GM10248 (cell line): Measurements from ENCODE around the gene IL32.

ENCODE experiments used
- CTCF ChIA-PET: fragments of 300-600 bp; sonication (Branson Sonifier 250); formaldehyde crosslinking; extraction: SDS; loops from one replicate; lab custom pipeline; 2021; ENCODE audit warnings: antibody characterized with exemption; lab: Yijun Ruan, JAX
- POLR2A ChIA-PET: fragments of 350-650 bp; sonication (Branson Sonifier 250); formaldehyde crosslinking; extraction: SDS; loops from one replicate; lab custom pipeline; 2020; ENCODE audit warnings: antibody characterized with exemption; lab: Yijun Ruan, JAX
- DNase-seq: peaks from one replicate; pipeline ENCODE4 v3.0.0; 2012; ENCODE audit errors: extremely low spot score
- TF ChIP-seq, protein P1 (sequence below): IDR thresholded peaks from 2 replicates; pipeline ENCODE4 v1.5.1; 2012; ENCODE audit warnings: mild to moderate bottlenecking, low read depth; ENCODE audit errors: extremely low read depth, missing control alignments, control extremely low read depth

IL32 gene

DNA sequence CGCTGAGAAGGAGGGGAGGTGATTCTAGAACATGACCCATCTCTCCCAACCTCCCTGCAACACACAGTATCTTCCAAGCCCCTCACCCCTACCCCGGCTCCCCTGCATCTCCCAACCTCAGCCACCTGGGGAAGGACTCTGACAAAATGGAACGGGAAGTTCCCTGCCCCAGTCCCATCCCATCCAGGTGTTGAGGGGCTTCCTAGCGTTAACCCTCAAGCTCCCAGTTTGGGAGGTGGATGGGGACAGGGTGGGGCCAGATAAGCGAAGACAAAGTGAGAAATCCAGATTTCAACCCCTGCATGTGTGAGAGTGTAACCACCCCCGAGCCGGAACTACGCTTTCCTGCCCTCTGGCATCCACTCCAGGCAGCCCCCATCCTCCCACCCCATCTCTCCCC, 31.8 kb downstream of the IL32 start:
- POLR2A ChIA-PET, result interaction anchor here (0.7 kb wide), 1 partner anchor 17 kb away, joined by 4 read pairs; no protein-coding TSS in a partner anchor
- DNase-seq, result no peak
- TF ChIP-seq, protein P1, sequence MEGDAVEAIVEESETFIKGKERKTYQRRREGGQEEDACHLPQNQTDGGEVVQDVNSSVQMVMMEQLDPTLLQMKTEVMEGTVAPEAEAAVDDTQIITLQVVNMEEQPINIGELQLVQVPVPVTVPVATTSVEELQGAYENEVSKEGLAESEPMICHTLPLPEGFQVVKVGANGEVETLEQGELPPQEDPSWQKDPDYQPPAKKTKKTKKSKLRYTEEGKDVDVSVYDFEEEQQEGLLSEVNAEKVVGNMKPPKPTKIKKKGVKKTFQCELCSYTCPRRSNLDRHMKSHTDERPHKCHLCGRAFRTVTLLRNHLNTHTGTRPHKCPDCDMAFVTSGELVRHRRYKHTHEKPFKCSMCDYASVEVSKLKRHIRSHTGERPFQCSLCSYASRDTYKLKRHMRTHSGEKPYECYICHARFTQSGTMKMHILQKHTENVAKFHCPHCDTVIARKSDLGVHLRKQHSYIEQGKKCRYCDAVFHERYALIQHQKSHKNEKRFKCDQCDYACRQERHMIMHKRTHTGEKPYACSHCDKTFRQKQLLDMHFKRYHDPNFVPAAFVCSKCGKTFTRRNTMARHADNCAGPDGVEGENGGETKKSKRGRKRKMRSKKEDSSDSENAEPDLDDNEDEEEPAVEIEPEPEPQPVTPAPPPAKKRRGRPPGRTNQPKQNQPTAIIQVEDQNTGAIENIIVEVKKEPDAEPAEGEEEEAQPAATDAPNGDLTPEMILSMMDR, result no peak
- CTCF ChIA-PET, result interaction anchor here (1.2 to 15.3 kb wide), 11 partner anchors 9 to 72 kb away, joined by 3 to 246 read pairs (median 9); partner anchors contain the start of gene ZNF213

DNA sequence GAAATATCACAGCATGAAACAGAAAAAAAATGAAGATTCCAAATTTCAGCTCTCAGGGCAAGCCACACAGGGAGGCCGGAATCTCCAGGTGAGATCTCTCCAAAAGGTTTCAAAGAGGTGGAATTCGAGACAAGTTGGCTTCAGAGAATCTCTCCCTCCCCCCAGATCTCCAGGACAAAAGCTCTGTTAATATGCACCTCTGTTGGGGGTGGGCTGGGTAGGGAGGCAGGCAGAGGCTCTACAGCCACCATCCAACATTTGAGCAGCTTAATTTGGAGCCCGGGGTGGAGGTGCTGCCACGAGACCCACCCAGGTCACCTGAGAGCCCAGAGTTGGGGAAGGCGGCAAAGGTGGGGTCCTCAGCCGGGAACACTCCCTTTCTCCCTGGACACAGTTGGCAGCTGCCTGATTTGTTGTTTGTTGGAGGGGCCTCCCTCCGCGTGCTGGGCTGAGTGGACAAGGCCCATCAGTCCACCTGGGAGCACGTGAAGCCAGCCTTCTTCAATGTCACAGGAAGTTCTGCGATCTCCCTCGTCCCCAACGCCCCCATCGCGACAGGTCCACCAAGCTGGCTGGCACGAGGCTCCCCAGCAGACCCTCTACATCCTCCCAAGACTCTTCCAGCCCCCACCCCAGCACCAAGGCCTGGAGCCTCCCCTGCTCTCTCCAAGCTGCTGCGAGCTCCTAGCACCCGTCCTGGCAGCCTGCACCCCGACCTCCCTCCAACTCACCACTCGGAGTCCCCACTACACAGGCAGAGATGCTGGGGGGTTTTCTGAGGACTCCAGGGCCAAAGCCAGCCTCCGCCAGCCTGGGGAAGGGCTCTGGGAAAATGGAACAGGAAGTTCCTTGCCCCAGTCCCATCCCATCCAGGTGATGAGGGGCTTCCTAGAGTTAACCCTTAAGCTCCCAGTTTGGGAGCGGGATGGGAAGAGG, 33.3 kb downstream of the IL32 start, which contains the start of gene ZSCAN10:
ZSCAN10 (minus strand) TSS at position 836 of the 936 bp plus-strand sequence. CDS start 6,357 bp downstream, outside the sequence.
- ChIA-PET CTCF (interaction anchor here (0.8 to 15.3 kb wide), 11 partner anchors 9 to 71 kb away, joined by 3 to 246 read pairs (median 7); partner anchors contain the start of gene ZNF213), POLR2A (interaction anchor here (0.9 kb wide), 1 partner anchor 23 kb away, joined by 4 read pairs; no protein-coding TSS in a partner anchor)
- DNase-seq, result no peak
- TF ChIP-seq, protein P1, result no peak

DNA sequence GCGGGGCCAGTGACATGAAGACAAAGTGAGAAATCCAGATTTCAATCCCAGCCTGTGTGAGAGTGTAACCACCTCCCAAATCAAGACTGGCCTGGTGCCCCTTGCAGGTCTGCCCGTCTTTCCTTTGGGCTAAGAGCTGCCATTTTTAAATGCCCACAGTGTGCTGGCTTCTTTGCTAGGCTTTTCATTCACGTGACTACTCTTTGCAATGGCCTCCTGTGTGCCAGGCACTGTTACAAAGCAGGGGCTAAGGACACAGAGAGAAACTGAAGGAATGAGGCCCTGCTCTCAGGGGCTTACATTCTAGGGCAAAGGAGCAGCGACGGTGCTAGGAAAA, 33.9 kb downstream of the IL32 start:
- CTCF ChIA-PET, result interaction anchor here (1.7 to 15.3 kb wide), 5 partner anchors 11 to 67 kb away, joined by 5 to 246 read pairs (median 33); partner anchors contain the start of gene ZNF213
- DNase-seq, result no peak
- POLR2A ChIA-PET, result interaction anchor here (0.9 kb wide), 1 partner anchor 23 kb away, joined by 4 read pairs; no protein-coding TSS in a partner anchor
- TF ChIP-seq, protein P1, result no peak

DNA sequence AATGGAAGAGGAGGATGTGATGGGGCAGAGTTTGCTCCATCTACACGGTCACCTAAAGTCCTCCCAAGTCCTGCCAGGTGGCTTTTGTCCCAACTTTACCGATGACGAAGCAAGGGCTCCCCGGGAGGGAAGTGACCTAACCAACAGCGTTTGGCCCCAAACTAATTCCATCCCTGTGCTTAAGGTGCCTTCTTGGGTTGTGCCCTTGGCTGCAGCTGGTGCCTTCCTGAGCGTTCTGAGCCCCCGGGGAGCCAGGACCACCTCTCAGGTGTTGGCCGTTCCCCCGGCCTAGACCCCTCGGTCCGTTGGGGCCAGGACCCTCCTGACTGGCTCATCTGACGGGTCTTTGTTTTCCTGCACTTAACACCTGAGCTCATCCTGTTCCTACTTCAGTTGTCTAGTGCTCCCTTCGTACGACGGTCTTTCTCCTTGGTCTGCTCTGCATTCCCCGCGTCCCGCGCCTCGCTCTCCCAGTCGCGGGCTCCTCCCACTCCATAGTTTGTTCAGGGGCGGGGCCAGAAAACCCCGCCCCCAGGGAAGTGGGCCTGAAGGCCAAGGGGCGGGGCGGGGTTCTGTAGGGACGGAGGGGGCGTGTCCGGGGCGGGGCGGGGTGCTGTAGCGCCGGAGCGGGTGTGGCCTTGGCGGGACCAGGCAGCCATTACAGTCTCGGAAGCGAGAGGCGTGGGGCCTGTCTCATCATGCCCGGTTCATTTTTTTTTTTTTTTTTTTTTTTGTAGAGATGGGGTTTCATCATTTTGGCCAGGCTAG, 34.5 kb downstream of the IL32 start:
- peak; percentile 98 for DNase-seq
- POLR2A ChIA-PET, result no interaction called here
- TF ChIP-seq, protein P1, result no peak
- CTCF ChIA-PET, result interaction anchor here (1.1 to 15.3 kb wide), 9 partner anchors 9 to 68 kb away, joined by 3 to 246 read pairs (median 10); partner anchors contain the start of genes ZNF205 and ZNF213

DNA sequence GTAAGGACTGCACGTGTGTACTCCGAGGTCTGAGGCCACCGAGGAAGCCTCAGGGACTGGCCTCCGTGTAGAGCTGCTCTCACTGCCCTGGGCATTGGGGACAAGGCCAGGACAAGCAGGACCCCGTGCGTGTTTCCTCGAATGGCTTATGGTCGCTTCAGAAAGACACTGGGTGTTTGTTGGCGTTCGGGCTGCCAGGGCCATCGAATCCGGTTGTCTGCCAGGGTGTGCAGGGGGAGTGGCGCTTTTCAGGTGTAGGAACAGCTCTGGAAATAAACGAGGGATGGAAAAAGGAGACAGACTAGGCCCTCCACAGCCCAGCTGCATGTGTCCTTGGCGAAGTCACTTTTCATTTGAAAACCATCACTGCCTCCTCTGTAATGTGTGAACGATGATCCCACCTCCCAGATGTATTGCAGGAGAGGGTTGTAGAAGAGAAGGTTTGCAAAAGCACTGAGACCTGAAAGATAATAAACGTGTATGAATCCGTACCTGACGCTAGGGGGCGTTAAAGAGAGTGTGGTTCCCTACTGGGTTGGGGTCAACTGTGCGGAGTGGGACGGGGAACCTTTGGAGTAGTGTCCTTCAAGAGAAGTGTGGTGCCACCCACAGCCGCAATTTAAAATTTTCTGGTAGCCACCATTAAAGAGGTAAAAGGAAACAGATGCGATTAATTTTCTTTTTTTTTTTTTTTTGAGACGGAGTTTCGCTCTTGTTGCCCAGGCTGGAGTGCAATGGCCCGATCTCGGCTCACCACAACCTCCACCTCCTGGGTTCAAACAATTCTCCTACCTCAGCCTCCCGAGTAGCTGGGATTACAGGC, 35.8 kb downstream of the IL32 start:
- ChIA-PET POLR2A (no interaction called here), CTCF (interaction anchor here (0.6 to 15.3 kb wide), 19 partner anchors 9 to 73 kb away, joined by 3 to 246 read pairs (median 3); partner anchors contain the start of genes IL32, ZNF205 and ZNF213)
- TF ChIP-seq, protein P1, result peak; percentile 64
- DNase-seq, result peak; percentile 59
